GM21515 (cell line): ENCODE data around the gene C1QC.

Experiments used
- ATAC-seq: cut with Tn5 transposase; IDR thresholded peaks from one replicate; pipeline ENCODE4 v1.9.1; 2021; ENCODE audit not compliant: unreplicated experiment

Gene C1QC

DNA sequence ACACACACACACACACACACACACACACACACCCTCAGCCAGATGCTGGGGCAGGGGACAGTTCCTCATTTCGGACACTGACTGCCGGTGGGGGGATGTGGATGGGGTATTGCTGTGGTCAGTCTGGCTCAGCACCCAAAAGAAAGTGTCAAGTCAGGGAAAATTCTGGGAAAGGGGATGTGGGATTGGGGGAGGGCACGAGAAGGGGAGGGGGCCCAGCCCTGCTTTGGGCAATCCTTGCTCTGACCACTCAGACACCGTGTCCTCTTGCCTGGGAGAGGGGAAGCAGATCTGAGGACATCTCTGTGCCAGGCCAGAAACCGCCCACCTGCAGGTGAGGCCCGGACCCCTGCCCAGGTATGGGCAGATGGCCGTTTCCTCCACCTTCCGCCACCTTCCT is at the start of gene C1QC:
TSS of gene C1QC (plus strand) at position 253 of the 400 bp plus-strand sequence. CDS start 391 bp downstream, outside the sequence.
- no peak for ATAC-seq

DNA sequence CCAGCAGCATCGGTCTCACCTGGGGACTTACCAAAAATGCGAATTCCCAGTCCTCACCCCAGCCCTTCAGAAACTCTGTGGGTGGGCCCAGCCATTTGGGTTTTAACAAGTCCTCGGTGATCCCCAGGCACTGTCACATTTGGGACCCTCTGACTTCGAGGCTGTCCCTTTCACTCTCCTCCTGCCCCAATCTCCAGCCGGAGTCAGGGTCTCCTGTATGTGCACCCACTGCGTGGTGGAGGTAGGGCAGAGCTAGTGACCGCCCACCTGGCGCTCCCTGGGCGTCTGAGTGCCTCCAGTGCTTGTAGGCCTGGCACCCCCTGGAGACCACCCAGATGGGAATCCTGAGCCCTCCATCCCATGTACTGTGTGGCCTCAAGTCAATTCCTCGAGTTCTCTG is 49.0 kb upstream of the C1QC start:
- ATAC-seq: no peak

- no peak for ATAC-seq
These were observed 48.3 kb upstream of the C1QC start for GRCh38 chr1:22595108-22595507.

DNA sequence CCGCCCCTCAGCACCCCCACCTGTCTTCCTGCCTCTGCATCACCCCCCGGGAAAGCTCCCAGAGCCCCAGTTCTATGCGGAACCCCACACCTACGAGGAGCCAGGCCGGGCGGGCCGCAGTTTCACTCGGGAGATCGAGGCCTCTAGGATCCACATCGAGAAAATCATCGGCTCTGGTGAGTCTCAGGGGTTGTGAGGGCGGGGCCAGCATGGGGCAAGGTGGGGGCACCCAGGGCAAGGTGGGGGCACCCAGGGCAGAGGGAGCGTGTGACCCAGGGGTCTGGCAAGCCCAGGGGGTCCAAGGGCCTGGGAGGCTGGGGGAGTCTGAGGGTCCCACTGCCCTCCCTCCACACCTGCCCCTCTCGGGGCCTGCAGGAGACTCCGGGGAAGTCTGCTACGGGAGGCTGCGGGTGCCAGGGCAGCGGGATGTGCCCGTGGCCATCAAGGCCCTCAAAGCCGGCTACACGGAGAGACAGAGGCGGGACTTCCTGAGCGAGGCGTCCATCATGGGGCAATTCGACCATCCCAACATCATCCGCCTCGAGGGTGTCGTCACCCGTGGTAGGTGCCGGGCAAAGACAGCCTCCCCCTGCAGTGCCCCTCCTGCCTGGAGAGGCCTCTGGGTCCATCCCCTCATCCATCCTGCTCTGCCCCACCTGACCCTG is 46.0 kb upstream of the C1QC start:
- no peak for ATAC-seq

- no peak for ATAC-seq
These were observed 45.4 kb upstream of the C1QC start for GRCh38 chr1:22597996-22598395.

- no peak for ATAC-seq
These were observed 44.7 kb upstream of the C1QC start for GRCh38 chr1:22598736-22599135.

GRCh38 chr1:22600071-22600816 is 43.2 kb upstream of the C1QC start:
- ATAC-seq: no peak

DNA sequence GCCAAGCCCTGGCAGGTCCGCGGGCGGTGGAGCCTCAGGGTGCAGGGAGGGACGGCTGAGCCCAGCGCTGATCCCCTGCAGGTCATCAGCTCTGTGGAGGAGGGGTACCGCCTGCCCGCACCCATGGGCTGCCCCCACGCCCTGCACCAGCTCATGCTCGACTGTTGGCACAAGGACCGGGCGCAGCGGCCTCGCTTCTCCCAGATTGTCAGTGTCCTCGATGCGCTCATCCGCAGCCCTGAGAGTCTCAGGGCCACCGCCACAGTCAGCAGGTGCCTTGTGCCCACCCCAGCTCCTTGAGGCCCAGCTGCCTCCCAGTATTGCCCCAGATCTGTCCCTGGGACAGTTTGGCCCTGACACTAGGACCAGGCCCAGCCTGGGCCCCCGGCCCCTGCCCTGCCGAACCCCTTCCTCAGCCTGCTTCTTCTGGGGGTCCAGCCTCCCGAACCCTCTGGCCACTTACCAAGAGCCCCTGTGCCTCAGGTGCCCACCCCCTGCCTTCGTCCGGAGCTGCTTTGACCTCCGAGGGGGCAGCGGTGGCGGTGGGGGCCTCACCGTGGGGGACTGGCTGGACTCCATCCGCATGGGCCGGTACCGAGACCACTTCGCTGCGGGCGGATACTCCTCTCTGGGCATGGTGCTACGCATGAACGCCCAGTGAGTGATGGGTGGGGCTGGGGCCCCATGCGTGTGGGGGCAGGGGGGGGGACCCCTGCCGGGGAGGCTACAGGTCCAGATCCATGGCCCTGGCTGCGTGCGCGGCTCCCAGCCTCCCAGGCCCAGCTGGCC is 42.4 kb upstream of the C1QC start:
- no peak for ATAC-seq

GRCh38 chr1:22601610-22602009 is 41.8 kb upstream of the C1QC start:
- ATAC-seq: no peak

GRCh38 chr1:22602060-22602740 is 41.2 kb upstream of the C1QC start:
- ATAC-seq: no peak

GRCh38 chr1:22606161-22606560 is 37.3 kb upstream of the C1QC start:
- no peak for ATAC-seq

DNA sequence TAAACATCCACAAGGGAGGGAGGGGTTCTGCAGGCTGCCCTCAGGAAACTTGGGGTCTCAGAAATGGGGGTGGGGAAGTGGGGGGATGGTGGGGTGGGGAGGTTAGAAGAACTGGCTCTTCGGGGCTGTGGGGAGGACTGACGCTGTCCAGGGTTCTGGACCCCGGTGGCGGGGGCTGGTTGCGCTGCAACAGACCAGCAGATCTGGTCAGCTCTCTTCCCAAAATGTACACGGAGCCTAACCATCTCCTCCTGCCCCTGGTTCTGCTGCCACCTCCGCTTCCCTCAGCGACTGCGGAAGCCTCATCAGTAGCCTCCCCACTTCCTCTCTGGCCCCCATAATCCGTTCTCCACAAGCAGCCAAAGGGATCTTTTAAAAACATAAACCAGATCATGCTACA is 36.3 kb upstream of the C1QC start:
- no peak for ATAC-seq

- ATAC-seq: no peak
These were observed 35.1 kb upstream of the C1QC start for GRCh38 chr1:22608361-22608760.

DNA sequence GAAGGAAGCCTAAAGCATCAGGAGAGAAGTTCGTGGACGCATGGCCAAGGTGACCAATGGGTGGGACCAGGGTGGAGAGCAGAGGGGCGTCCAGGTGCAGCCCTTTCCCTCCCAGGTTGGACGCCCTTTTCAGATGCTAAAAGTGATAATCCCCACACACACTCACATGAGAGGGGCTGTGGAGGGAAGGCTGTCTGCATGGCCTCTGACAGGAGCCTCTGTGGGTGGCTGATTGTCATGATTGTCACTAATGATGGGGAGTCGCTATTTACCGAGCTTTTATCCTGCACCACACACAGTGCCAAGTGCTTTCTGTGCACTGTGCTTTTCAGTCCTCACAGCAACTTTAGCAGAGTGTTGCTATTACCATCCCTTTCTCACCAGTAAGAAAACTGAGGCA is 34.1 kb upstream of the C1QC start:
- no peak for ATAC-seq

DNA sequence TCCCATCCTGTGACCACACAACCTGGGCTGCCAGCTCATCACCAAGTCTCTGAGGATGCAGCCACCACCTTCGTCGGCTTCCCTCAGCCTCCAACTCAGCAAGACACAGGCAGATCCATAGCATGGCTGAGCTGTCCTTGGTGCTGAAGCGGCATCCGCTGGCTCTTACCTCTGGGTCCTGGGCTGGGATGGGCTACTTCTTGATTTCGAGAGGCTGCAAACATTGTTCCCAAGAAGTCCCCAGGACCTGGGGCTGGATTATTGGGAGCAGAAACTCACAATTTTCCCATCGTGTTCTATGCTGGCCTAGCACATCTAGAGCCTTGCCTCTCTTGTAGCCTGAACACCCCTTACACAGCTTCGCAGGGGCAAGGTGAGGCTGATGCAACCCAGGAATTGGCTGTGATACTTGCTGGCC is 31.9 kb upstream of the C1QC start:
- no peak for ATAC-seq

- ATAC-seq: no peak
These were observed 30.5 kb upstream of the C1QC start for GRCh38 chr1:22612671-22613571.

DNA sequence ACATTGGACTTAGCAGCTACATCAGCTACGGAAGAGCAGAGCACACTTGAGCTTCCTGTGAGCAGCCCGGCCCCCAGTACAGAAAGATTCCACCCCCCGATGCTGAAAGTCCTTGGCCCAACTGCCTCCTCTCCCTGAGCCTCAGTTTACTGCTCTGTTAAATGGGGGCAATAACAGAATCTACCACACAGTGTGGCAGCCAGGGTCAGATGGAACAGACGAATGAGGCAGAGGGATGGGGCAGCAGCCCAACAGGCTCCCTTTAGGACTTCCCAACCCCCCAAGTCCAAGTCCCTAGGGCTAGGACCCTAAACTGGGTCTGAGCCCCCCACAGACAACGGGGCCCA is 29.9 kb upstream of the C1QC start:
- ATAC-seq: no peak

GRCh38 chr1:22613951-22614350 is 29.5 kb upstream of the C1QC start:
- ATAC-seq: no peak

DNA sequence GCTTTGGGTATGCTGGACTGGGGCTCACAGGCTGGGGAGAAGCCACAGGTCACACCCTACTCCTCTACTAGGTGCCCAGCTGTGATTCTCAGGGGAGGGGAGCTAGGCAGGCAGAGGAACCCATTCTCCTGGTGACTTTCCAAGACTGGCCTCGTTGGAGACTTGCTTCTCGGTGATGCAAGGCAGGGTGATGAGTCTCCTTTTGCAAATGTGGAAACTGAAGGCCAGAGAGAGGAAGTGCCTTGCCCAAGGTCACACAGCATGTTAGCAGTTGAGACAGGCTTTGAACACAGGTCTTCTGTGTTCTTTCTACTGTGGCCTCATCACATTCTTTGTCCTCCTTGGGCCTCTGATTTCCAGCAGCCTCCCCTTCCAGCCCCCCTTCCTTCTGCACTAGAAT is 27.5 kb upstream of the C1QC start:
- ATAC-seq: no peak

- no peak for ATAC-seq
These were observed 26.9 kb upstream of the C1QC start for GRCh38 chr1:22616571-22616970.
